OCI-LY3 (cell line): ENCODE data around the gene CREB3L2.

ENCODE experiments used
- EZH2phosphoT487 ChIP-seq: fragments of 200-600 bp; shearing (Covaris generic); IDR thresholded peaks from 2 replicates; pipeline ENCODE4 v1.6.1; 2018; ENCODE audit warnings: antibody characterized with exemption, mixed run types, low read depth
- TF ChIP-seq, protein P1 (sequence below): fragments of 200-600, 300-600 bp; sonication (generic); IDR thresholded peaks from 2 replicates; pipeline ENCODE4 v1.5.1; 2014; ENCODE audit warnings: antibody characterized with exemption, low read length, low read depth

DNA sequence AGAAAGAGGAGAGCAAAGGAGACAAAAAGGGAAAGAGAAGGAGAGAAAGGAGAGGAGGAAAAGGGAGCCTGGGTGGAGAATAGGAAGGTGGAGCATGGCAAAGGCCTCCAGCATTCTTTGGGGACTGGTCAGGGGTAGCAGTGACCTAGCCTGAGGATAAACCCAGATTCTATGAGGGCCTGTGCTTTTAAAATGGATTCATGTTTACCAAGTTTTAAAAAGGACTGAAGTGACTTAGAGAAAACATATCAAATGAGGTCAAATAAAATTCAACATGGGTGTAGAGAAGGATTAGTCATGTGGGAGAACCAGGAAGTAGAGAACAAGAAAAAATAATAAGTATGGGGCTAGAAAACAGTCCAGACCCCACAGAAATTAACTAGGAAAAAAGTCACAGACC lies 20.7 kb downstream of the CREB3L2 start:
- TF ChIP-seq, protein P1, sequence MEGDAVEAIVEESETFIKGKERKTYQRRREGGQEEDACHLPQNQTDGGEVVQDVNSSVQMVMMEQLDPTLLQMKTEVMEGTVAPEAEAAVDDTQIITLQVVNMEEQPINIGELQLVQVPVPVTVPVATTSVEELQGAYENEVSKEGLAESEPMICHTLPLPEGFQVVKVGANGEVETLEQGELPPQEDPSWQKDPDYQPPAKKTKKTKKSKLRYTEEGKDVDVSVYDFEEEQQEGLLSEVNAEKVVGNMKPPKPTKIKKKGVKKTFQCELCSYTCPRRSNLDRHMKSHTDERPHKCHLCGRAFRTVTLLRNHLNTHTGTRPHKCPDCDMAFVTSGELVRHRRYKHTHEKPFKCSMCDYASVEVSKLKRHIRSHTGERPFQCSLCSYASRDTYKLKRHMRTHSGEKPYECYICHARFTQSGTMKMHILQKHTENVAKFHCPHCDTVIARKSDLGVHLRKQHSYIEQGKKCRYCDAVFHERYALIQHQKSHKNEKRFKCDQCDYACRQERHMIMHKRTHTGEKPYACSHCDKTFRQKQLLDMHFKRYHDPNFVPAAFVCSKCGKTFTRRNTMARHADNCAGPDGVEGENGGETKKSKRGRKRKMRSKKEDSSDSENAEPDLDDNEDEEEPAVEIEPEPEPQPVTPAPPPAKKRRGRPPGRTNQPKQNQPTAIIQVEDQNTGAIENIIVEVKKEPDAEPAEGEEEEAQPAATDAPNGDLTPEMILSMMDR, result no peak
- TF ChIP-seq EZH2phosphoT487, result no peak
